Measurements from ENCODE around the gene TUBB6.

TUBB6 gene

DNA sequence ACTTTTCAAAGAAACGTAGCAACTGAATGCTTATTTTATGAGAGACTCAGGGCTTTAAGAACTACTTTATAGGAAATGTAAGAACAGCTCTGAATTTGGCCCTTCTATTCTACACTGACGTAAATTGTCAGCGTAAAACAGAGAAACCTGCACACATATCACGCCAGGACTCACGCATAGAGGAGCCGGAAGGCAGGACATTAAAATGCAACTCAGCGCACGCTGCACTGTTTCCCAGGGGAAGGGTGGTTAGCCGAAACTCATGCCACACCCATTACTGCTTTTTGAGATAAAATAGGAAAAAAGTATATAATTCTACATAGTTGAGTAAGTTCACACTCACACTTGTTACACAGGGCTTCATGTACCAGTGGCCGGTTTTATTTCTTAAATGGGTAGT lies 7.4 kb downstream of the TUBB6 start:
- no peak for DNase-seq

DNA sequence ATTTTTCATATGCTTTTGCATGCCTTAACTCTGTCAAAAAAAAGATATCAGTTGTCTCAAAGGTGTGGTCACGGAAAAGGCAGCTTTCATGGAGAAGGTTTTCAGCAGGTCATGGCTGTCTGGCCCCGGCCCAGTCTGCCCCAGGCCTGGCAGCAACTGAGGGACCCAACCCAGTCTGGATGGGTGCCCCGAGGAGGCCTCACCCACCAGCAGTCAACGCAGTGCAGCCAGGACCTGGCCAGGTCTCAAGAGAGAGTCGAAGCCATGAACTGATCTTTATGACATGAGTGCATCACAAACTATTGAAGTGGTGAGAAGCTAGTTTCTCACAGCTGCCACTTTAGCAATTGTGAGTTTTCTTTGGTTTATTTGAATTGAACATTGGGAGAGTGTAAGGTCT lies 7.9 kb downstream of the TUBB6 start:
- DNase-seq: no peak

DNA sequence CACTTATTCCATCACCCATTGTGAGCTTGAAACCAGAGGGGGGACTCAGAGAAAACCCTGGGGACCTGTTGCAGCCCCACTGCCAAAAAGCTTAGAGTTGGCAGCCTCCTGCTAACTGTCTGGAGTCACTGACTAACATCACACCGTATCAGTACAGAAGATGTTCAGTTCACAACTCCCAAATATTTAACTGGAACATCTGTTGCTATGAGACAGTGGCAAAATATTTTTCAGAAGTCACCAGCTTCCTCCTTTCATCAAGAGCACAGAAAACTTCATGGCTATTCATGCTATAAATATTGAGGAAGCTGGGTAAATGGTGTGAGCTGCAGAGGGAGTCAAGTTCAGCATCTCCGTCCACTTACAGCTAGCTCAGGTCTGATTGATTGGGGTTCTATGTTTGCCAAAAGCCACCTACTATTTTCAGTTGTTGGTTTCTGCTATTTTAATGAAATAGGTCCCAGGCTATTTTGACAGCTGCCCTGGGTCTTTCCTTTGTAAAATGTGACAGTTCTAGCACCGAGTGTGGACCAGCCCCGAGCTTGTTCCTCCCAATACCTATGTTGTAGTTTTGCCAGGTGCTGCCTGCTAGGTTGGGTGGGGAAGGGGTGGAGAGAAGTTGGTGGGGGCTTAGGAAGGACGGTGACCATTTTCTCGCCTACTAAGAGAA lies 9.8 kb downstream of the TUBB6 start:
- no peak for DNase-seq

DNA sequence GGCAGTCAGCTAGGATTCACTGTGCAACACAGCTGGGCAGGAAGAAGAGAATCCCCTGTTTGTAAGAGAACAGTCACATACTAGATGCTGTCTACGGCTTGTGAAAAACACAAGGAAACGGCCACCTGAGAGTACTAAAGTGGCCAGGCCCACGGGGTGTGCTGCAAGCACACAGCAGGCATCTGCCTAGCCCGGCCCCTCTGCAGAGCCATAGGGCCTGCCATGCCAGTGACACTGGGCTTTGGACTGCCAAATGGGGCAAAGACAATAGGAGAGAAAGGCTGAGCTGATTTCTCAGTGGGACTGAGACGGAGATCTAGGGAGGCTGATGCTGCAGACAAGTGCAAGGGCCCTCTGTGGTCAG lies 10.3 kb downstream of the TUBB6 start:
- DNase-seq: no peak

DNA sequence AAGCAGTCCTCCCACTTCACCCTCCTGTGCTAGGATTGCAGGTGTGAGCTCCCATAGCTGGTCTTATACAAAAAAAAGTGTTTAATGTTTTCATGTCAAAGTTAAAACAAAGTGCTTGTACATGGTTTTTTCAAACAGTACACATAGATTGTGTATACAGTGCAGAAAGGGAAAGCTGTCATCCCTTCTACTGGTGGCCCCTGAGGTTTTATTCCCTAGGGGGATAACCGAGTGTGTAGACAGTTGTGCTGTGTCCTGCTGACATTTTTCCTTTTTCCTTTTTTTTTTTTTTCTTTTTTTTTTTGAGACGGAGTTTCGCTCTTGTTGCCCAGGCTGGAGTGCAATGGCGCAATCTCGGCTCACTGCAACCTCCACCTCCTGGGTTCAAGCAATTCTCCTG lies 10.8 kb downstream of the TUBB6 start:
- DNase-seq: no peak

- no peak for DNase-seq
Measured at GRCh38 chr18:12321333-12321732, 13.3 kb downstream of the TUBB6 start.

- DNase-seq: no peak
Measured at GRCh38 chr18:12324991-12325725, 17.1 kb downstream of the TUBB6 start.

- DNase-seq: no peak
Measured at GRCh38 chr18:12325726-12326245, 17.7 kb downstream of the TUBB6 start.

DNA sequence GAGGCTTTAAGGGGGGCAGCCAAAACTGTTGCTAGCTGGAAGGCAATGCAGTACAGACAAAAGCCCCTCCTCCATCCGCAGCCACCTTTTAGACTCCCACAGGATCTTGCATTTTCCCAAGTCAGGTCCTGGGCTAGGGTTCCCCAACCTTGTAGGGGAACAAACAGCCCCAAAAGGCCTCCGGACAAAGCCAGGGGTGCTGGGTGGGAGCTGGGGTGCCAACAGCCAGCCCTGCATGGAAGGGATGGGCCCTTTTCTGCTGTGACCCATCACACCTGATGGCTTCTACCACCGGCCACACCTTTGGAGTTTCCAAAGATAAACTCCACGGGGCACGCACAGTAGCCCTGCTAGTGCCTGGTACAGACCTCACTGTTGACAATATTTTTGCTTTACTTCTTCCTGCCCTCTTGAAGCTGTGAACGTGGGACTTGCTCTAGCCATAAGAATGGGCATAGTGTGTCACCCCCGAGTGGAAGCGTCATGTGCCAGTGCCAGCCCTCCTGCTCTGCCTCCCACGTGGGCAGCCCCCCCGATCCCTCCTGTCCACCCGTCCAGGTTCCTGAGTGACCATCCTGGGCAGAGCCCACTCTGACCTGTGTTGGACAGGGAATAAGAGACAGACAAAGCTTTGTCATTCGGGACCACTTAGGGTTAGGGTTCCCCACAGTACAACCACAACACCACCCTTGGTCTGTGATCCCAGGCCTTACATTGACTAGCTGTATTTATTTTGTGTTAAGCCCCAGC lies 18.8 kb downstream of the TUBB6 start:
- DNase-seq: no peak

- peak; percentile 40 for DNase-seq
Measured at GRCh38 chr18:12327510-12328178, 19.6 kb downstream of the TUBB6 start.

DNA sequence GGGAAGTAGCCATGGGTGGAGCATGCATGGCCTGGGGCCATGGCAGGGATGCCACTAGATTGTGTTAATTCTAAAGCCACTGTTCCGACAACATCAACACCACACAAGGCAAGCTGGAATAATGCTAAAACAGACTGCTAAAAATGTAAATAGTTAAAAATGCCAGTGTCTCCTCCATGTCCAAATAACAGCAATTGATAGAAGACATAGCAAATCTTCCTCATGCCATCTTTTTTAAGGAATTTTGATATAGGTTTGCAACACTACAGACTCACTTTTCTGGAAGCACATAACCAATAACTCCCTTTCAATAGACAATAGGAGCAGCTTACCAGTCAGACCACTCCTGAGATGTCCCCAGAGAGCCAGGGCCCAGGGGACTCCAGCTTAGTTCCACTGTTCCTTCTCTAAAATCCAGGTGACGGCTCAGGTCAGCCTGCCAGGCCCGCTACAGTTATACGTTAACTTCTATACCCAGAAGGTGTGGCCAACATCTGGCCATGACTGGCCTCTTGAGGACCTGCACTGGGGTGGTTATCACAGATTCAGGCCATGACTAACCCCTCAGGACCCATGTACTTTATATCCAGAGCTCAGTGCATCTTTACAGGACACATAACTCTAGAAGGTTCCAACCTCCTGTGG lies 20.3 kb downstream of the TUBB6 start:
- no peak for DNase-seq

GRCh38 chr18:12329125-12329698 lies 21.2 kb downstream of the TUBB6 start:
- DNase-seq: no peak

- no peak for DNase-seq
Measured at GRCh38 chr18:12330766-12331165, 22.7 kb downstream of the TUBB6 start.

DNA sequence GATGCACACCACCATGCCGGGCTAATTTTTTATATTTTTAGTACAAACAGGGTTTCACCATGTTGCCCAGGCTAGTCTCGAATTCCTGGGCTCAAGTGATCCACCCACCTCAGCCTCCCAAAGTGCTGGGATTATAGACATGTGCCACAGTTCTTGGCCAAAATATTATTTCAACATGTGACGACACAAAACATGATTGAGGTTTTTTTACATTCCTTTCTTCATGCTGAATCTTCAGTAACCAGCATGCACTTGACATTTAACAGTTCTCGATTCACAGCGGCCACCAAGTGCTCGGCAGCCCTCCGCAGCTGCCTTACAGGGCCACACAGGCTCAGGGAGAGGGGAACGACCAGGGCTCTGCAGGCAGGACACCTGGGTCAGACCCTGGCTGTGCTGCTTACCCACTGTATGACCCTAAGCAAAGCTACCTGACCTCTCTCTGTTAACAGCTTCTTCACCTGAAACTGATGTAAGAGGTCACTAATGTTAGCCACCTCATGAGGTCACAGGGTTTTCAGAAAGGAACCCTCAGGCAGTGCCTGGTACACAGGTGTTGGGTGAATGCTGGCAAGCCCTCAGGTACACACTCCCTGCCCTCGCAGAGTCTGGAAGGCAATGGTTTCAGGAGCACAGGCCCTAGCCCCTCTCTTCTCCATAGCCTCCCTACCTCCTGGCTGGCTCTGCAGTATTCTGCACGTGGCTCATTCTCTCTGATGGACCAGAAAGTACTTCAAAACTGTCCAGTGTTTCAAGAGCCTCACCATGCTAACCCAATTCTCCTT lies 25.7 kb downstream of the TUBB6 start:
- DNase-seq: no peak

GRCh38 chr18:12334366-12334808 lies 26.3 kb downstream of the TUBB6 start:
- no peak for DNase-seq

- no peak for DNase-seq
Measured at GRCh38 chr18:12334863-12335262, 26.8 kb downstream of the TUBB6 start.

DNA sequence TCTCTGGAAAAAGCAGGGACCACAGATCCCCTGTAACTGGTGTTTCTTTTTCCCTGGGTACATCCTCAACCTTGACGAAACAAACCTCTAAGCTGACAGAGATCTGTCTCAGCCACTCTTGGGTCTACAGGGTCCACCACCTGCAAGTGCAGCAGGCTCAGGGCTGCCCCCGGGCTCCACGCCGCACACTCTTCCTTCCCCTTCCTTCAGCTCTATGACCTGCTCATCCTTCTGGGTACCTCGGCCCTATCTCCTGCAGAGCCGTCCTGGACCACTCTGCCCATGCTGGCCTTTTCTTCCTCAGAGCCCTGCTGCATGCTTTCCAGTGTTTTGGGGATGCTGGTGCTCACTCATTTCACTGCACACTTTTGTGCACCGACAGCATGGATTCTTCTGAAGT lies 27.5 kb downstream of the TUBB6 start:
- DNase-seq: no peak

- DNase-seq: no peak
Measured at GRCh38 chr18:12336171-12336613, 28.2 kb downstream of the TUBB6 start.

- DNase-seq: no peak
Measured at GRCh38 chr18:12336887-12337286, 28.8 kb downstream of the TUBB6 start.

- DNase-seq: no peak
Measured at GRCh38 chr18:12338382-12338781, 30.3 kb downstream of the TUBB6 start.

- DNase-seq: no peak
Measured at GRCh38 chr18:12340945-12341660, 33.1 kb downstream of the TUBB6 start.
